HG03139 (cell line): Measurements from ENCODE around the gene PLG.
"Not testable (repeated sequence)": the region's sequence is repeated elsewhere in the genome, so short reads cannot be mapped to it uniquely, and the experiment has no call there.

Experiments used
- ATAC-seq: cut with Tn5 transposase; IDR thresholded peaks from one replicate; pipeline ENCODE4 v1.9.1; 2021; ENCODE audit not compliant: unreplicated experiment

The PLG gene

DNA sequence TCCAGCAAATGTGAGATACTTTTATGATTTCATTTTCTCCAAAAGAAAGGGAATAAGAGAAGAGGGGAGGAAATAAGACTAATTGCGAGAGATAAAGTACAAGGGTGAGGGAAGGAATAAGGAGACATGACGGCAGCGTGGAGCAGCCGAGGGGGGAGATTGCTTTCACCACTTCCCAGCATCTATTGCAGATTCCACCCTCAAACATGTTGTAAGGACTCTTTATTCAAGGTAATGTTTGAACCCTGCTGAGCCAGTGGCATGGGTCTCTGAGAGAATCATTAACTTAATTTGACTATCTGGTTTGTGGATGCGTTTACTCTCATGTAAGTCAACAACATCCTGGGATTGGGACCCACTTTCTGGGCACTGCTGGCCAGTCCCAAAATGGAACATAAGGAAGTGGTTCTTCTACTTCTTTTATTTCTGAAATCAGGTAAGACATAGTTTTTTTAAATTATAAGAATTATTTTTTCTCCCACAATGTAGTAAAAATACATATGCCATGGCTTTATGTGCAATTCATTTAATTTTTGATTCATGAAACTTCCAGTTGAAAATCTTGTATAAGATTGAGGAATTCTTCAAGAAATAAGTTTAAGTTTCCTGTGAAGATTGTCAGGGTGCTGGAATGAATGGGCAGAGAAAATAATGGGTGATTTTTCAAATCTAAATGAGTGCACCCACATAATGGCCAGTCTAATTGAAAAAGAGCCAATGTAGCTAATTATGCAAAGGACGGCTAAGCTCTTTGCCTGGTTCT lies at the start of gene PLG:
TSS of gene PLG (plus strand) at position 327 of the 763 bp plus-strand sequence. CDS start at position 388, 61 bp downstream.
- ATAC-seq: not testable (repeated sequence)

DNA sequence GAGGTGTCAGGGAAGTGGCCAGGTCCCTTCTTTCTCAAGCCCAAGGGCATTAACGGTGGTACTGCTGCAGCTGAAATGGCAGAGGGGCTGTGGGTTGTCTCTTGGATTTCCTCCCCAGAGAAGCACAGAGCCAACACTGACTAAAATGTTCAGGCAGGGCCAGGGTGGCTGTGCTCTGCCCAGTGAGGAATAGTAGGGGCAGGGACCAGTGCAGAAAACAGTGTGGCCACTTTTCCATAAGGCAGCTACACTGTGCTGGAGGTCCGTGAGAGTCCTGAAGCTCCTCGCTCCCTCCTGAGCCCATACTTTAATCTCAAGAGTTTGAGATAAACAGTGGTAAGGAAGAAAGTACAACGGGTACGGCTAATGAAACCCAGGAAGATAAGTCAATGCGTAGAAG lies 42.5 kb upstream of the PLG start:
- no peak for ATAC-seq

DNA sequence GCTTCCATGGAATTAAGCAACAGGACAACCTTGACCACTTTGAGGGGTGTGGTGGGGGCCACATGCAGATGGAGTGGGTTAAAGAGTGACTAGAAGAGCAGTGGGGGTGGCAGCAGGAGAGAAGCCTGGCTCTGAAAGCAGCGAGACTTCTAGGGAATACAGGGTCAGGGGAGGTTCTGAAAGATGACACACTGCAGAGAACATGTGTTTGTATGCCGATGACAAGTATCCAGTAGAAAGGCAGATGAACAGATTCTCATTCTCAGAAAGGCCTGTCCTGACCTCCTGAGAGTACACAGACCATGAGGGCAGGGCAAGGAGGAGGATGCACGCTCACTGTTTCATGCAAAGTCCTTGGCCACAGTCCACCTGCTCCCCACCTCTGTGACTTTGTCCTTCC lies 40.8 kb upstream of the PLG start:
- ATAC-seq: no peak

DNA sequence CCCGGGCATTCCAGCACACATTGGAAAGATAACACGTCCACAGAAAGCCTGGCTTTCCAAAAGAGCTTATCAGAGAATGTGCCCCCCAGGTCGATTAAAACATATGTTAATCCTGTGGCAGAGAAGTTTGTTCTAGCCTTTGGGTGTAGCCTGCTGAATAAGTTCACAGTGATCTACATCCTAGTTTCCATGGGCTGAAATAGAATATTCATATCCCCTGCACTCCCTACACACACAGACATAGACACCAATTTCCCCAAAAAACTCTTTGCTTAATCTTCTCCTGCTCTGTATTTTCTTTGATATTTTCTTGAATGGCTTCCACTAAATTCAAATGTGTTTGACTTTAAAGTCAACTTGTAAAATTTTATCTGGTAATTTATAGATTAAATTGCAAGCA lies 39.6 kb upstream of the PLG start:
- ATAC-seq: no peak

DNA sequence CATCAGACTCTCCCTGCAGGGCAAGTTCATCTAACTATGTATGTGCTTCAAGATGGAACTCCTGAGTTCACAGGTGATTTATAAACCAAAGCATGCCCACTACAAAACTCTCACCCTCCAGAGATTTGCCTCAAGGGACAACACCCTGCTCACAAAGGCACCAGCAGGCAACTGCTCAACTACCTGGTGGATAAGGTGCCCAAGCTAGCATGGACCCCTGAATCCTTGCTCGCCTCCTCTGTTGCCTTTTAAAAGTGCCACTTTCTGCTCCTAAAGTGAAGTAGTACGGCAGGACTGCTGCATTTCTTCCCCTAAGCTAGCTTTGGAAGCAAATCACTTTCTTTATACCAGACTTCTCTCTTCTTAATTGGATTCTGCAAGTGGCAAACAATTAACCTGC lies 39.2 kb upstream of the PLG start:
- ATAC-seq: no peak

DNA sequence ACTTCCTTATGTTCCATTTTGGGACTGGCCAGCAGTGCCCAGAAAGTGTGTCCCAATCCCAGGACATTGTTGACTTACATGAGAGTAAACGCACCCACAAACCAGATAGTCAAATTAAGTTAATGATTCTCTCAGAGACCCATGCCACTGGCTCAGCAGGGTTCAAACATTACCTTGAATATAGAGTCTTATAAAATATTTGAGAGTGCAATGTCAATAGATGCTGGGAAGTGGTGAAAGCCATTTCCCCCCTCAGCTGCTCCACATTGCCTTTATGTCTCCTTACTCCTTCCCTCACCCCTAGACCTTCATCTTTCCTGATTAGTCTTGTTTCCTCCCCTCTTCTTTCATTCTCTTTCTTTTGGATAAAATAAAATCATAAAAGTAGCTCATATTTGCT lies 37.8 kb upstream of the PLG start, which contains the start of gene LPA:
TSS of gene LPA (minus strand) at position 78 of the 400 bp plus-strand sequence. CDS start at position 17, 61 bp downstream.
- not testable (repeated sequence) for ATAC-seq

DNA sequence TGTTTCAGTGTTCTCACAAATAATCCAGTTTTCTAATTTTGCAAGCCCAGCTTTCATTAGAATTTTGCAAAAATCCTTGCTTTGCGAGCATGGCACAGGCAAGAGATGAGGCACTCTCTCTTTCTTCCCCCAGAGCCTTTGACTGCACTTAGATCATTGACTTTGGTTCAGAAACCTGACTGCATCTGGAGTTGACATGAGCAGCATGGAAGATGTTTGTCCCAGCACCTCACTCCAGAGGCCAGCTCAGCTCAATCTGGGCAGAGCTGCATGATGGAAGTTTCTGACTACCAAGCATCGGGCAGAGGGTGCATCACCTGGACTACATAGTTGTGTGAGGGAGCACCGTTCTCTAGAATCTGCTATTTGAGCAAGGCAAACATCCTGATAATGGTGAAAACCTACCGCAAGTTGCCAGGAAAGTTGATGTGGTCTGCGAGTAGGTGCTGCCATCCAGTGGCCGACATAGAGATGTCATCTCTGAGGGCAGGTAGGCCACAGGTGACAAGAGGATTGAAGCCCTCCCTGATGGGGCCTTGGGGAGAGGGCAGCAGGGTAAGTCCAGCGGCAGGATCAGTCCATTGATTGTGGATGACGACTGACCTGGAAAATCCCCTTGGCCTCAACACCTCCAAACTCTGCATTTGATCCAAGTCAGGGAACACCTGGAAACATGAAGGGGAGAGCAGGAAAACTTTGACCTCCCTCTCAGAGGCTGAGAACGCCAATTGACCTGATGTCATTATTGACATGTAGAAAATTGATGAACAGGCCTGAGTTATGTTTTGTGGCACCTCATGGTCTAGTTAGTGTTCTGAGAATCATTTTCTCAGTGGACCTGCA lies 34.2 kb upstream of the PLG start:
- no peak for ATAC-seq

DNA sequence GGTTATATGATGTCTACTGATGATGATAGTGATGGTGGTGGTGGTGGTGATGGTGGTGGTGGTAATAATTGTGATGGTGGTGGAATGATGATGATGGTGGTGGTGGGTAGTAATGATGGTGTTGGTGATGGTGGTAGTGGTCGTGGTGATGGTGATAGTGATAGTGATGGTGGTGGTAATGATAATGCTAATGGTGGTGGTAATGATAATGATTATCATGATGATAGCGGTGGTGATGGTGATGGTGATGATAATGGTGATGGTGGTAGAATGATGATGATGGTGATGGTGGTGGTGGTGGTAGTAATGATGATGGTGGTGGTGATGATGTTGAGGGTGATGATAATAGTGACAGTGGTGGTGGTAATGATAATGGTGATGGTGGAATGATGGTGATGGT lies 33.5 kb upstream of the PLG start:
- ATAC-seq: no peak

DNA sequence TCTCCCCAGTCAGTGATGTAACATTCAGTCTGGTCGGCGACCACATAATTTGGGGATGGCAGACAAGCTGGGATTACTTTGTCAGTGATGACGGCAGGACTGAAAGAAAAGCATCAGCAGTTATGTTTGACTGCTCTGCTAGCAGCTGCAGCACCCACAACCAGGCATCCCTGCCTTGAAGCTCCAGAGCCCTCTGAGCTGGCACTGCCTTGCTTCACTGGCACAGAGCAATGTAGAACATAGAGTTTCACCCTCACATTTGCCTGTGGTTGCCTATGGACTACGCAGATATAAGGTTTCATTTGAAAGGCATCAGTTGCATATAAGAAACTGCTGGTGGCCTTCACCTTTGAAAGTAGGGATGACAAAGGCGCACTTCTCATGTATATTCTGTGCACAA lies 25.6 kb upstream of the PLG start:
- not testable (repeated sequence) for ATAC-seq

DNA sequence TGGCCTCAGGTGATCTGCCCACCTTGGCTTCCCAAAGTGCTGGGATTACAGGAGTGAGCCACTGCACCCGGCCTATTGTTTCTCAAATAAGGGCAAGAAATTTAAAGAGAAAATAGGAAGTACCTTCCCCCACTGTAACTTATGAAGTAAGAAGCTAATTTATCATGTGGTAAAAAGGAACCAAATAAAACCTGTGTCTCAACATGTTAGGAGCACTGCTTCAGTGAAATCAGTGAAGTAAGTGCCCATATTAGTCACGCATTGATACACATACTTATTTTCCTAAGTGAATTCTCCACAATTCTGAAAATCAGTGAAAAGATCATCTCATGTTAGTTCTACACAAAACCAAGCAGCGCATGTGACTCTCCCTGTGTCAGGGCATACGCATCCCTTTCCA lies 23.8 kb upstream of the PLG start:
- no peak for ATAC-seq

DNA sequence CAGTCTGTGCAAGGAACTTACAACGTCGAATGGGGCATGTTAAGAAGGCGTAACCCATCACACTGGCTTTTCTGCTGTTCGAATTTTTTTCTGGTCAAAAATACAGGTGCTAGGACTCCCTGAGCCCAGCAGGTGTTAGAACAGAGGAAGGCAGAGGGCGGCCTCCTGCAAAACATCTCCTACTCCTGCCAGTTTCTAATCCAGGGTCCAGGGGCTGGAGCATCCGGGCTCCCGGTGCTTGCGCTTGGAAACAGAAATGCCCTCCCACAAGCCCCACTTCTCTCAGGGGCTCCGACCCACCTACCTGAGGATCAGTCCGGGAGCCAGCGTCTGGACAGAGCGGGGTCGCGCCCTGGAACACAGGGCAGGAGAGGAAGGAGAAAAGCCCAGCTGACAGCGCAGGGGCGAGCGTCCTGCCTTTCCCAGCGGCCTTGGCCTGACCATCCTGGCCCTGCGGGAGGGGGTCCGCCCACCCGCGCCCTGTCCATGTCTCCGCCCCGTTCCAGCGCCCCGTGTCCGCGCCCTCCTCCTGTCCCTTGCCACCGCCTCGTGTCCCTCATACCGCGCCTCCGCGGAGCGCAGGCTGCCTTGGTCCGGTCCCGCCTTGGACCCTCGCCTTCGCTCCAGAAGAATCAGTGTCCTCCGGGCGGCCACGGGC lies 23.2 kb upstream of the PLG start:
- ATAC-seq: no peak

DNA sequence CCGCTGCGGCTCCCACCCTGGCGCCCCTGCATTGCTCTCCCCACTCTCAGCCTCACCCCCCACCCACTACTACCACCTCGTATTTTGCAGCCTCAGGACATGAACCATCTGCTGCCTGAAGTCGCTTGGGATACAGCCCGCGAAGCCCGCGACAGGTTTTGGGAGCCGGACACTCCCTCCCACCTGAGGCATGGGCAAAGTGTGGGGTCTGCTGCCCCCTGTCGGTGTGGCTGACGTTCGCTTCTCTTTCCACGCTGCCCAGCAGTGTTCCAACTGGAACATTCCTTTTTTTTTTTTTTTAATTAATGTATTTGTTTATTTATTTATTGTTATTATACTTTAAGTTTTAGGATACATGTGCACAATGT lies 22.7 kb upstream of the PLG start:
- ATAC-seq: no peak

DNA sequence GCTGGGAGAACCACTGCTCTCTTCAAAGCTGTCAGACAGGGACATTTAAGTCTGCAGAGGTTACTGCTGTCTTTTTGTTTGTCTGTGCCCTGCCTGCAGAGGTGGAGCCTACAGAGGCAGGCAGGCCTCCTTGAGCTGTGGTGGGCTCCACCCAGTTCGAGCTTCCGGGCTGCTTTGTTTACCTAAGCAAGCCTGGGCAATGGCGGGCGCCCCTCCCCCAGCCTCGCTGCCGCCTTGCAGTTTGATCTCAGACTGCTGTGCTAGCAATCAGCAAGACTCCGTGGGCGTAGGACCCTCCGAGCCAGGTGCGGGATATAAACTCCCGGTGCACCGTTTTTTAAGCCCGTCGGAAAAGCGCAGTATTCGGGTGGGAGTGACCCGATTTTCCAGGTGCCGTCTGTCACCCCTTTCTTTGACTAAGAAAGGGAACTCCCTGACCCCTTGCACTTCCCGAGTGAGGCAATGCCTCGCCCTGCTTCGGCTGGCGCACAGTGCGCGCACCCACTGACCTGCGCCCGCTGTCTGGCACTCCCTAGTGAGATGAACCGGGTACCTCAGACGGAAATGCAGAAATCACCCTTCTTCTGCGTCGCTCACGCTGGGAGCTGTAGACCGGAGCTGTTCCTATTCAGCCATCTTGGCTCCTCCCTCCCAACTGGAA lies 16.8 kb upstream of the PLG start:
- not testable (repeated sequence) for ATAC-seq

DNA sequence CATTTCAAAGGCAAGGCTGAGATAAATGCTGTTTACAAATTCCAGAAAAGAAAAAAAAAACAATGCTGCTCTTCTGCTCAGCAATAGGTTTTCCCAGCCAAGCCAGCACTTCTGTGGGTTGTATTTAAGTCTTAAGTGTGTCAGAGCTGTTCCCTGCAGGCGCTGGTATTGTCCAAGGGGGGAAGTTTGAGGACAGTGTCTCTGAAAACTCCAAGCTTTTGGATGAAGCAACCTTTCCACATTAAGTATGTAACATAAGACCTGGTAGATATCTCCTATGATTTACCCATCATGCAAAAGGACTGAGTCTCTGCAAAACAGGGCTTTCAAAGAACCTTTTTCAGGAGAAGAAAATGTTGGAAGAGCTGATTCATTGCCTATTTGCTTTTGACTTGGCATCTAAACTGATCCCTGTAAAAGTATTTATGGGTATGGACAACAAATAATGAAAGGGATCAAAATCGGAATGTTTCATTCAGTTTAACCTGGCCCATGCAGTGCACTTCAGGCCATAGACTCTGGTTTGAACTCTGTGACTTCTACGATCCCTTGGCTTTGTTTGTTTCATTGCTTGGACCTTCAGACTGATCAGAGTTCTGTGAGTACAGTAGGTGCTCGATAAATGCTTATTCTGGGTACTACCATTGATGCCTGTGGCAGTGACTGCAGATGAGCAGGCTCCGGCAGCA lies 16.1 kb upstream of the PLG start:
- no peak for ATAC-seq

DNA sequence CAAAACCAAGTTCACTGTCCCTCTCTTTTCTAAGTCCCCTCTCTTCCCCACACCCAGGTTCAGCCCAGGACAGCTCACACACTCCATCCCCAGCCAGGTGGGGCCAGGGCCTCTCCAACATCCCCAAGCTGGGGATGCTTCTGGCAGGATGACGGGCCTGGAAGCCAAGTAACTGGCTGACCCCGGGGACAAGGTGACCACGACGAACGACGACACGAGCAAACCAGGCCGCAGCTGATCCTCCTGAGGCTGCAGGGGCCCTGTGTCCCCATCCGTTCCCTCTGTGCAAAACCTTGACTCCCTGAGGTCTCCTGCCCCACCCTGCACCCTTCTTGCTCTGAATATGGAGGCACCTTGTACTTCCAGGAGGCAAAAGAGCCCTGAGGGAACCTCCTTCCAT lies 11.6 kb upstream of the PLG start:
- no peak for ATAC-seq

DNA sequence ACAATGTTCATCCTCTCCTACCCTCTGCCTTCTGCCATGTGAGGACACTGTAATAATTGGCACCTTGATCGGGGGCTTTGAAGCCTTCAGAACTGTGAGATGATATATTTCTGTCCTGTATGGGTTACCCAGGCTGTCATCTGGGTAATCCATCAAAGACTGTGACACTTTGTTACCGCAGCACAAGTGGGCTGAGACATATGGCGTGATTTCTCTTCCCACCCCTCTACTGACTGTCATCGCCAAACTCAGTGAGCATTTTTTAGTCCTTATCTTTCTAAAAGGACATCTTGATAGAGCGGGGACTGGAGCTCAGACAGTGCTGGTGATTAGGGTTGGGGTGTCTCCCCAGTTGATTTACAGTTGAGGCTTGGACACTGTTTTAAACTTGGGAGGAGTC lies 10.4 kb upstream of the PLG start:
- ATAC-seq: no peak

DNA sequence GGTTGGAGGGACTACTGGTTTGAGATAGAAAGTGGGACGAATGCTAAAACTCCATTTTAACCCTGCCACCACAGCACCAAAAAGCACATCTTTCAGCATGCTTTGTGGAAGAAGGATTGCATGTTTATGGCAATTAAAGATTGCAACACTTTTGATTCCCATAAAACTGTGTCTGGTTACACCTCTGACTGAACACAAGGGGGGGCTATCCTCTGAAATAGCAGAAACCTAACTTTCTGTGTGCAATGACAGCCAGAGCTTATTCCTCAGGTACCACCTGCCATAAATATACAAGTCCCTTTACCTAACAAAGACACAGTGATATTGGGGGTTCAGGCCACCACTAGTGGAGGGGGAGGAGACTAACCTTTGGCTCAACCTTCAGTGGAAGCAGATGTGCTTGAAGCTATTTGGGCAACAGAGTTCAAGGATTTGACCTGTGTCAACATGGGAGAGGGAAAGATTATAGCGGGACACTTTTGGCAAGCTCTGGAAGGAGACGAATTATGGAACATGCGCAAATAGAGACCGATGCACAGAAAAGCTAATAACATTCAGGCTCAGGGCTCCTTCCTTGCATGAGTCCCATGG lies 9.6 kb upstream of the PLG start:
- no peak for ATAC-seq

DNA sequence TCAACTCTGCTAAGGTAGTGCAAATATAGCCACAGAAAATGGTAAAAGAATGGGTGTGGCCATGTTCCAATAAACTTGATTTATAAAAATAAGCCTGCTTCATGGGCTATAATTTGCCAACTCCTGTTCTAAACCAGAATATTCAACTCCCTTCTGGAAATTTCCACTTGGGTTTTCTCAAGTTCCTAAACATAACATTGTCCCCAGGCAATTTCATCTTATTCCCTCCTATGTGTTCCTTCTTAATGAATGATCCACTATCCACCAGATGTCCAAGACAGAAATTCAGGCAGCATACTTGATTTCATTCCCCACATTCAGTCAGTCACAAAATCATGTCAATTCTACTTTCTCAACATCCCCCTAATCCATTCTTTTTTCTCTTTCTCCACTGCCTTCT lies 7.0 kb upstream of the PLG start:
- not testable (repeated sequence) for ATAC-seq

DNA sequence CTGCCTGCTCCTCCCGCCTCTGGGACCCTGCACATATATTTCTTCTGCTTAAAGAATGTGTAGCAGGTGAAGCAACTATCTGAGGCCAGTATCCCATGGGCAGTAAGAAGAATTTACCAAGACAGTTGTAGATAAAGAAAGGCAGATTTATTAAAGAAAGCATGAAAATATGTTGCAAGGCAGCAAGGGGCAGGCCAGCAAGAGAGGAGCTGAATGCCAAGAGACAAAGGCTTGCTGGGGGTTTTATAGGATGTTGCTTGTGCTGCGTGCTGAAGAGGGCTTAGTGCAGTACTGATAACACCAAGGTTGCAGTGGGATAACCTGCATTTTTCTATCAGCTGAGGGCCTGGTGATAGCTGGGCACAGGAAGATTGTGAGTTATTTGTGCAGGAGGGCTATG lies 6.4 kb upstream of the PLG start:
- not testable (repeated sequence) for ATAC-seq

DNA sequence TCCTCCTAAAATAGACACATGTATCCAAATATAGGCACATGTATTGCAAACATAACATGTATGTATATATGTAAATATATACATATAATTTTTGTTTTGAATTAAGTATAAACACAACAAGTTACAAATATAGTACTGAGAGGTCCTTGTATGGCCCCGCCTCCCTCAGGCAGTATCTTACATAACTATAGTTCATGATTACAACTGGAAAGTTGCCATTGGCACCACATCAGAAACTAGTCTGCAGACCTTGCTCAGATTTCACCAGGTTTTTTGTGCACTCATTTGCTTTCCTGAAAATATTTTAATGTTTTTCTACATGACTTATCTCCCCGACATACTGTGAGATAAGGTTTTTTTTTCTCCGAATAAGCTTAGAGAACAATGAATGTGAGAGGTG lies 5.2 kb upstream of the PLG start:
- ATAC-seq: not testable (repeated sequence)
